H9 (cell line): ENCODE results near the gene FAM107A. TPM values are rescaled to one million over a fixed set of nuclear protein-coding genes. Genes with fewer than 3 reads are reported as not detected.

Experiments used
- DNase-seq: peaks from one replicate; pipeline ENCODE4 v3.0.0-alpha.2; 2017
- H2AFZ ChIP-seq: one replicate; pipeline ENCODE4 v1.6.1; 2013; ENCODE audit warnings: mild to moderate bottlenecking, low read length, control low read depth, moderate library complexity
- H2AK5ac ChIP-seq: 2 replicates; pipeline ENCODE4 v1.6.1; 2013; ENCODE audit warnings: low read length, control low read depth, mixed read lengths; ENCODE audit not compliant: insufficient read length
- H2BK120ac ChIP-seq: one replicate; pipeline ENCODE4 v1.6.1; 2013; ENCODE audit warnings: low read depth, mild to moderate bottlenecking, low read length, control low read depth, inconsistent platforms; ENCODE audit not compliant: poor library complexity, severe bottlenecking
- H2BK12ac ChIP-seq: 2 replicates; pipeline ENCODE4 v1.6.1; 2013; ENCODE audit warnings: low read length, control low read depth, mixed read lengths, low read depth; ENCODE audit not compliant: insufficient read length
- H2BK15ac ChIP-seq: 2 replicates; pipeline ENCODE4 v1.6.1; 2013; ENCODE audit warnings: low read depth, low read length, control low read depth
- H2BK20ac ChIP-seq: one replicate; pipeline ENCODE4 v1.6.1; 2013; ENCODE audit warnings: low read depth, mild to moderate bottlenecking, low read length, control low read depth, inconsistent platforms; ENCODE audit not compliant: poor library complexity, severe bottlenecking
- H2BK5ac ChIP-seq: 2 replicates; pipeline ENCODE4 v1.6.1; 2013; ENCODE audit warnings: low read length, control low read depth, mixed read lengths; ENCODE audit not compliant: insufficient read length
- H3K14ac ChIP-seq: 2 replicates; pipeline ENCODE4 v1.6.1; 2013; ENCODE audit warnings: low read length, control low read depth; ENCODE audit not compliant: insufficient read depth
- H3K18ac ChIP-seq: 2 replicates; pipeline ENCODE4 v1.6.1; 2013; ENCODE audit warnings: low read depth, mild to moderate bottlenecking, mixed read lengths, low read length, control low read depth; ENCODE audit not compliant: insufficient read length
- H3K23ac ChIP-seq: 2 replicates; pipeline ENCODE4 v1.6.1; 2013; ENCODE audit warnings: low read length, control low read depth, mixed read lengths, low read depth; ENCODE audit not compliant: insufficient read length
- H3K23me2 ChIP-seq: 2 replicates; pipeline ENCODE4 v1.6.1; 2013; ENCODE audit warnings: low read depth, mild to moderate bottlenecking, mixed read lengths, low read length, control low read depth; ENCODE audit not compliant: insufficient read length, poor library complexity, severe bottlenecking
- H3K27ac ChIP-seq: 2 replicates; pipeline ENCODE4 v1.5.1; 2013; ENCODE audit warnings: low read length, control low read depth, mixed read lengths, low read depth; ENCODE audit not compliant: insufficient read length
- H3K27me3 ChIP-seq: 2 replicates; pipeline ENCODE4 v1.6.1; 2013; ENCODE audit warnings: low read length, control low read depth, inconsistent platforms; ENCODE audit not compliant: insufficient read depth
- H3K4ac ChIP-seq: 2 replicates; pipeline ENCODE4 v1.6.1; 2013; ENCODE audit warnings: low read depth, mild to moderate bottlenecking, control low read depth, inconsistent platforms, low read length, moderate library complexity
- H3K4me1 ChIP-seq: 2 replicates; pipeline ENCODE4 v1.6.1; 2013; ENCODE audit warnings: low read length, control low read depth, inconsistent platforms; ENCODE audit not compliant: insufficient read depth
- H3K4me2 ChIP-seq: 2 replicates; pipeline ENCODE4 v1.6.1; 2013; ENCODE audit warnings: low read length, control low read depth, mixed read lengths; ENCODE audit not compliant: insufficient read length, insufficient read depth
- H3K56ac ChIP-seq: 2 replicates; pipeline ENCODE4 v1.6.1; 2013; ENCODE audit warnings: low read depth, mild to moderate bottlenecking, mixed read lengths, low read length, control low read depth; ENCODE audit not compliant: insufficient read length
- H3K79me1 ChIP-seq: 2 replicates; pipeline ENCODE4 v1.6.1; 2013; ENCODE audit warnings: low read depth, mild to moderate bottlenecking, moderate library complexity, low read length, control low read depth, inconsistent platforms; ENCODE audit not compliant: insufficient read depth, poor library complexity, severe bottlenecking
- H3K79me2 ChIP-seq: 2 replicates; pipeline ENCODE4 v1.6.1; 2013; ENCODE audit warnings: low read length, control low read depth, inconsistent platforms; ENCODE audit not compliant: insufficient read depth
- H3K9ac ChIP-seq: 2 replicates; pipeline ENCODE4 v1.6.1; 2013; ENCODE audit warnings: low read length, control low read depth, mixed read lengths; ENCODE audit not compliant: insufficient read length; ENCODE audit errors: extremely low read depth
- H3K9me3 ChIP-seq: one replicate; pipeline ENCODE4 v1.6.1; 2013; ENCODE audit warnings: low read depth, low read length, inconsistent platforms; ENCODE audit not compliant: control insufficient read depth
- H3T11ph ChIP-seq: one replicate; pipeline ENCODE4 v1.6.1; 2013; ENCODE audit warnings: mild to moderate bottlenecking, low read length, control low read depth, inconsistent platforms
- H4K20me1 ChIP-seq: one replicate; pipeline ENCODE4 v1.6.1; 2013; ENCODE audit not compliant: control insufficient read depth, insufficient read length, insufficient read depth
- H4K5ac ChIP-seq: 2 replicates; pipeline ENCODE4 v1.6.1; 2013; ENCODE audit warnings: low read depth, mild to moderate bottlenecking, mixed read lengths, low read length, control low read depth; ENCODE audit not compliant: insufficient read length
- H4K8ac ChIP-seq: replicated peaks from 2 replicates; pipeline ENCODE4 v1.6.1; 2013; ENCODE audit warnings: low read length, control low read depth, mixed read lengths, low read depth; ENCODE audit not compliant: insufficient read length
- H4K91ac ChIP-seq: 2 replicates; pipeline ENCODE4 v1.6.1; 2013; ENCODE audit warnings: low read depth, mild to moderate bottlenecking, moderate library complexity, mixed read lengths, low read length, control low read depth; ENCODE audit not compliant: insufficient read length
- H3K27ac Mint-ChIP-seq, 3 experiments: 2 replicates in 2 of 3; 3 replicates in 1 of 3; pipeline ENCODE4 v1.8.0; 2020 to 2021; ENCODE audit warnings: mixed read lengths in 3 of 3, mild to moderate bottlenecking in 1 of 3, moderate library complexity in 1 of 3
- H3K27me3 Mint-ChIP-seq: 2 replicates; pipeline ENCODE4 v1.8.0; 2021; ENCODE audit warnings: low read depth, mild to moderate bottlenecking, moderate library complexity, mixed read lengths
- H3K36me3 Mint-ChIP-seq, 3 experiments: 2 replicates in 2 of 3; 3 replicates in 1 of 3; pipeline ENCODE4 v1.8.0; 2020 to 2021; ENCODE audit warnings: low read depth in 3 of 3, mixed read lengths in 3 of 3; ENCODE audit not compliant: insufficient read depth in 1 of 3
- H3K4me1 Mint-ChIP-seq, 2 experiments: 2 replicates each; pipeline ENCODE4 v1.8.0; 2020; ENCODE audit warnings: mixed read lengths in 2 of 2
- H3K4me3 Mint-ChIP-seq, 2 experiments: 2 replicates in 1 of 2; 3 replicates in 1 of 2; pipeline ENCODE4 v1.8.0; 2020 to 2021; ENCODE audit warnings: mild to moderate bottlenecking in 2 of 2, mixed read lengths in 2 of 2, moderate library complexity in 1 of 2
- H3K9me3 Mint-ChIP-seq, 2 experiments: 2 replicates in 1 of 2; 3 replicates in 1 of 2; pipeline ENCODE4 v1.8.0; 2020; ENCODE audit warnings: mild to moderate bottlenecking in 2 of 2, mixed read lengths in 2 of 2, moderate library complexity in 1 of 2
- WGBS: extraction: QIAGEN DNeasy Blood & Tissue Kit; methylation state at CpG from one replicate; pipeline ENCODE4 v1.1.7; 2013; ENCODE audit warnings: missing lambda C conversion rate, low lambda C conversion rate, mixed read lengths; ENCODE audit not compliant: insufficient read length; ENCODE audit errors: extremely low coverage; 5-methylcytosine and 5-hydroxymethylcytosine counted together
- total RNA-seq: library from RNA; stranded (reverse); gene quantifications from 2 replicates; pipeline ENCODE4 v1.2.1, GENCODE V29; 2021
- TF ChIP-seq, protein P1 (sequence below): fragments of 200-600 bp; sonication (generic); conservative IDR thresholded peaks from 3 replicates; pipeline ENCODE4 v1.8.0; 2021; ENCODE audit warnings: antibody characterized with exemption, mild to moderate bottlenecking

Gene FAM107A
- total RNA-seq, 1 experiment from 2014 or later = 0.11 TPM

DNA sequence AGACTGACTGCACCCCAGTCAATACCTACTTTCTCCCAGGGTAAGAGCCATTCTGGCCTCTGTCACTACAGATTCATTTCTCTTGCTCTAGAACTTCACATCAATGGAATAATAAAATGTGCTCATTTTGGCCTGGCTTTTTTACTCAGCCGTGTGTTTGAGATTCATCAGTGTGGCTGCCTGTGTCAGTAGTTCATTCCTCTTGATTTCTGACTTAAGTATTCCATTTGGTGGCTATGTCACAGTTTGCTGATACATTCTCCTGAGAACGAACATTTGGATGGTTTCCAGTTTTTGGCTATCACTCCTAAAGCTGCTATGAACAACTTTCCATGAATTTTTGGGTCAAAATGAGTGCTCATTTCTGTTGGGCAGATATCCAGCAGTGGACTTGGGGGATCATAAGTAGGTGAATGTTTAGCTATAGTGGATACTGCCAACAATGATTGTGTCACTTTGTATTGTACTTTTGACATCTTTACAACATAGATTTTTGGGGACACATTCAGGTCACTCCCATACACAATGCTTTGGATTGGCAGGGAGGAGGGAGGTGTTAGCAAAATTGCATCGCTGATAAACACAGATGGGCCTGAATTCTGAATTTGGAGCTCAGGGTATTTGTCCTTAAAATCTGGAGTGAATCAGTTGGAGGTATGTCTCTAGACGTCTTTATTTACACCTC, 19.8 kb upstream of the FAM107A start:
- H2BK15ac ChIP-seq = no peak overlapping the region
- H3K14ac ChIP-seq = no peak overlapping the region
- no peaks in the 10 kb centered on the region for H3K79me1 ChIP-seq
- H3K23ac ChIP-seq = no peak overlapping the region
- Mint-ChIP-seq H3K36me3 (no peaks in the 10 kb centered on the region), H3K9me3 (no peaks in the 10 kb centered on the region), H3K4me3 (no peak overlapping the region), H3K4me1 (peaks cover 9 to 10% of the 10 kb centered on the region in 2 experiments), H3K27ac (no peak overlapping the region), H3K27me3 (peaks cover under 1% of the 10 kb centered on the region)
- H3K9ac ChIP-seq = no peak overlapping the region
- H3K4me2 ChIP-seq = no peak overlapping the region
- no peak overlapping the region for H4K5ac ChIP-seq
- no peak overlapping the region for H2AFZ ChIP-seq
- WGBS = no CpG with 5 or more reads among the region's 4 CpGs
- TF ChIP-seq, protein P1, sequence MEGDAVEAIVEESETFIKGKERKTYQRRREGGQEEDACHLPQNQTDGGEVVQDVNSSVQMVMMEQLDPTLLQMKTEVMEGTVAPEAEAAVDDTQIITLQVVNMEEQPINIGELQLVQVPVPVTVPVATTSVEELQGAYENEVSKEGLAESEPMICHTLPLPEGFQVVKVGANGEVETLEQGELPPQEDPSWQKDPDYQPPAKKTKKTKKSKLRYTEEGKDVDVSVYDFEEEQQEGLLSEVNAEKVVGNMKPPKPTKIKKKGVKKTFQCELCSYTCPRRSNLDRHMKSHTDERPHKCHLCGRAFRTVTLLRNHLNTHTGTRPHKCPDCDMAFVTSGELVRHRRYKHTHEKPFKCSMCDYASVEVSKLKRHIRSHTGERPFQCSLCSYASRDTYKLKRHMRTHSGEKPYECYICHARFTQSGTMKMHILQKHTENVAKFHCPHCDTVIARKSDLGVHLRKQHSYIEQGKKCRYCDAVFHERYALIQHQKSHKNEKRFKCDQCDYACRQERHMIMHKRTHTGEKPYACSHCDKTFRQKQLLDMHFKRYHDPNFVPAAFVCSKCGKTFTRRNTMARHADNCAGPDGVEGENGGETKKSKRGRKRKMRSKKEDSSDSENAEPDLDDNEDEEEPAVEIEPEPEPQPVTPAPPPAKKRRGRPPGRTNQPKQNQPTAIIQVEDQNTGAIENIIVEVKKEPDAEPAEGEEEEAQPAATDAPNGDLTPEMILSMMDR = no peak
- DNase-seq = no peak
- H2BK12ac ChIP-seq = no peak overlapping the region
- no peak overlapping the region for H4K8ac ChIP-seq
- H3K27ac ChIP-seq = no peak overlapping the region
- no peaks in the 10 kb centered on the region for H3K23me2 ChIP-seq
- H4K91ac ChIP-seq = no peak overlapping the region
- no peak overlapping the region for H2BK5ac ChIP-seq
- H3K27me3 ChIP-seq = no peaks in the 10 kb centered on the region
- no peak overlapping the region for H3K4ac ChIP-seq
- H3K56ac ChIP-seq = no peak overlapping the region
- H3K18ac ChIP-seq = no peak overlapping the region
- no peak overlapping the region for H2AK5ac ChIP-seq
- H3K79me2 ChIP-seq = no peaks in the 10 kb centered on the region
- no peaks in the 10 kb centered on the region for H4K20me1 ChIP-seq
- H2BK20ac ChIP-seq = no peak overlapping the region
- no peak overlapping the region for H2BK120ac ChIP-seq
- no peaks in the 10 kb centered on the region for H3K9me3 ChIP-seq
- H3T11ph ChIP-seq = no peak overlapping the region
- H3K4me1 ChIP-seq = no peaks in the 10 kb centered on the region
